Fibroblast of skin of left biceps (primary cell): ENCODE results near the gene HYAL1.
"Not testable (repeated sequence)": the region's sequence is repeated elsewhere in the genome, so short reads cannot be mapped to it uniquely, and the experiment has no call there.

Source experiments
- DNase-seq, 2 experiments: peaks; one replicate each; pipeline ENCODE4 v3.0.0-alpha.2; 2013; ENCODE audit warnings: low read depth in 2 of 2

The HYAL1 gene

GRCh38 chr3:50272911-50273688, 30.3 kb downstream of the HYAL1 start:
- DNase-seq: peak in 1 of 2 experiments; percentile 18

- not testable (repeated sequence) for DNase-seq
Observed at GRCh38 chr3:50272538-50272910, 30.9 kb downstream of the HYAL1 start.

- DNase-seq: no peak
Observed at GRCh38 chr3:50271314-50271936, 31.9 kb downstream of the HYAL1 start.

- DNase-seq: no peak
Observed at GRCh38 chr3:50270422-50271224, 32.8 kb downstream of the HYAL1 start.

- DNase-seq: no peak
Observed at GRCh38 chr3:50269977-50270413, 33.4 kb downstream of the HYAL1 start.

GRCh38 chr3:50269460-50269859, 33.9 kb downstream of the HYAL1 start:
- DNase-seq: no peak

GRCh38 chr3:50268703-50269451, 34.5 kb downstream of the HYAL1 start, which contains the start of gene SEMA3B:
Gene SEMA3B (plus strand): TSS chr3:50269147. CDS start chr3:50269241, 94 bp downstream.
- DNase-seq: no peak

GRCh38 chr3:50268276-50268675, 35.1 kb downstream of the HYAL1 start:
- no peak for DNase-seq

- DNase-seq: no peak
Observed at GRCh38 chr3:50267280-50267913, 36.0 kb downstream of the HYAL1 start.

GRCh38 chr3:50266836-50267235, 36.5 kb downstream of the HYAL1 start:
- no peak for DNase-seq

- DNase-seq: no peak
Observed at GRCh38 chr3:50266017-50266416, 37.4 kb downstream of the HYAL1 start.

GRCh38 chr3:50265571-50265970, 37.8 kb downstream of the HYAL1 start:
- no peak for DNase-seq

- no peak for DNase-seq
Observed at GRCh38 chr3:50264964-50265485, 38.3 kb downstream of the HYAL1 start.

- peak; percentile 91 to 93 for DNase-seq
Observed at GRCh38 chr3:50264383-50264963, 38.9 kb downstream of the HYAL1 start.

- no peak for DNase-seq
Observed at GRCh38 chr3:50263478-50264382, 39.6 kb downstream of the HYAL1 start.

- DNase-seq: no peak
Observed at GRCh38 chr3:50262778-50263177, 40.6 kb downstream of the HYAL1 start.

GRCh38 chr3:50262200-50262599, 41.2 kb downstream of the HYAL1 start:
- DNase-seq: not testable (repeated sequence)

GRCh38 chr3:50261505-50261904, 41.9 kb downstream of the HYAL1 start:
- no peak for DNase-seq

- DNase-seq: no peak
Observed at GRCh38 chr3:50260942-50261441, 42.4 kb downstream of the HYAL1 start.
